Peyer's patch (tissue), 4 donors: ENCODE measurements around the gene KIF7. TPM values are rescaled to one million over a fixed set of nuclear protein-coding genes. Genes with fewer than 3 reads are reported as not detected.

Experiments
- DNase-seq, 3 donors: peaks; one replicate each; pipeline ENCODE4 v3.0.0-alpha.2; 2017 to 2019
- H3K27ac ChIP-seq, 4 donors: fragments of 200-600 bp; sonication (generic); one replicate each; pipeline ENCODE4 v1.5.1; 2016 to 2019
- H3K27me3 ChIP-seq, 2 donors: fragments of 200-600 bp; sonication (generic); one replicate each; pipeline ENCODE4 v1.5.1; 2019
- H3K36me3 ChIP-seq, 3 donors: fragments of 200-600 bp; sonication (generic); one replicate each; pipeline ENCODE4 v1.5.1; 2016 to 2019
- H3K4me1 ChIP-seq, 4 donors: fragments of 200-600 bp; sonication (generic); one replicate each; pipeline ENCODE4 v1.5.1; 2016 to 2019
- H3K4me3 ChIP-seq, 4 donors: fragments of 200-600 bp; sonication (generic); 1 replicate in 3 of 4; 2 replicates in 1 of 4; pipeline ENCODE4 v1.5.1; 2016 to 2019; ENCODE audit warnings: mild to moderate bottlenecking in 1 of 4
- H3K9me3 ChIP-seq, 4 donors: fragments of 200-600 bp; sonication (generic); one replicate each; pipeline ENCODE4 v1.5.1; 2016 to 2019; ENCODE audit warnings: mild to moderate bottlenecking in 1 of 4
- CTCF ChIP-seq, 6 experiments: fragments of 450-650 bp in 4 of 6; fragments of 200-600 bp in 2 of 6; sonication (generic) in 1 of 6; IDR thresholded peaks; one replicate each; pipeline ENCODE4 v1.5.1; 2017 to 2019; ENCODE audit warnings: antibody characterized with exemption in 6 of 6, mild to moderate bottlenecking in 3 of 6, moderate library complexity in 1 of 6
- POLR2A ChIP-seq, 2 donors: fragments of 450-650 bp; IDR thresholded peaks; one replicate each; pipeline ENCODE4 v1.5.1; 2017; ENCODE audit warnings: antibody characterized with exemption in 2 of 2, mild to moderate bottlenecking in 2 of 2, moderate library complexity in 2 of 2
- total RNA-seq, 4 donors: library from RNA; depleted of rRNA; stranded (reverse); fragments of >200 nt; gene quantifications; one replicate each; pipeline ENCODE4 v1.1.0, GENCODE V29; 2016

KIF7 gene
- total RNA-seq, 4 donors from 2014 or later = 1.1 to 13.2 (median 2.3) TPM

- Histone ChIP-seq H3K36me3 (peaks cover 0 to 6% (median 0%) of the 10 kb centered on the region in 3 donors), H3K27ac (peak overlapping the region in 3 of 4 donors; percentile 32 to 92 (median 49)), H3K4me3 (no peak overlapping the region), H3K27me3 (no peaks in the 10 kb centered on the region), H3K9me3 (no peaks in the 10 kb centered on the region), H3K4me1 (peaks cover 0 to 8% (median 0%) of the 10 kb centered on the region in 4 donors)
- peak in 2 of 3 donors; percentile 65 to 87 for DNase-seq
- TF ChIP-seq POLR2A (IDR thresholded peaks at IDR 0.05) (no peak), CTCF (IDR thresholded peaks at IDR 0.05) (no peak)
These were observed 25.1 kb upstream of the KIF7 start for GRCh38 chr15:89680282-89680873.

- Histone ChIP-seq H3K4me3 (no peak within 1 kb of the TSS), H3K4me1 (peaks cover 0 to 8% (median 0%) of the 10 kb centered on the region in 4 donors), H3K36me3 (peaks cover 0 to 6% (median 0%) of the 10 kb centered on the region in 3 donors), H3K27ac (peak within 1 kb of the TSS in 3 of 4 donors; percentile 32 to 92 (median 49)), H3K9me3 (no peaks in the 10 kb centered on the region), H3K27me3 (no peaks in the 10 kb centered on the region)
- DNase-seq = no peak
- TF ChIP-seq CTCF (IDR thresholded peaks at IDR 0.05) (no peak), POLR2A (IDR thresholded peaks at IDR 0.05) (no peak)
These were observed 23.9 kb upstream of the KIF7 start, which contains the start of gene PLIN1 for GRCh38 chr15:89679212-89679611. PLIN1 (minus strand) TSS chr15:89679367; CDS start chr15:89677489, 1,878 bp downstream.

GRCh38 chr15:89677381-89677780 lies 22.1 kb upstream of the KIF7 start:
- TF ChIP-seq CTCF (IDR thresholded peaks at IDR 0.05) = no peak
- no peak for TF ChIP-seq POLR2A (IDR thresholded peaks at IDR 0.05)
- DNase-seq = no peak

GRCh38 chr15:89675606-89676005 lies 20.3 kb upstream of the KIF7 start:
- no peaks in the 10 kb centered on the region for H3K9me3 ChIP-seq
- DNase-seq = no peak
- no peak overlapping the region for H3K27ac ChIP-seq
- no peak overlapping the region for H3K4me3 ChIP-seq
- peaks cover 0 to 2% (median 0%) of the 10 kb centered on the region in 4 donors for H3K4me1 ChIP-seq
- H3K27me3 ChIP-seq = no peaks in the 10 kb centered on the region
- TF ChIP-seq CTCF (IDR thresholded peaks at IDR 0.05) (no peak), POLR2A (IDR thresholded peaks at IDR 0.05) (no peak)
- H3K36me3 ChIP-seq = no peaks in the 10 kb centered on the region

More at GRCh38 chr15:89677381-89677780, 22.1 kb upstream of the KIF7 start:
- Histone ChIP-seq H3K27ac (no peak overlapping the region), H3K27me3 (no peaks in the 10 kb centered on the region), H3K36me3 (peaks cover 0 to under 1% (median 0%) of the 10 kb centered on the region in 3 donors), H3K4me1 (peaks cover 0 to 8% (median 0%) of the 10 kb centered on the region in 4 donors), H3K9me3 (no peaks in the 10 kb centered on the region), H3K4me3 (no peak overlapping the region)

GRCh38 chr15:89674526-89674925 lies 19.3 kb upstream of the KIF7 start:
- H3K36me3 ChIP-seq = no peaks in the 10 kb centered on the region
- no peak overlapping the region for H3K4me3 ChIP-seq
- H3K27me3 ChIP-seq = no peaks in the 10 kb centered on the region
- H3K27ac ChIP-seq = no peak overlapping the region
- H3K4me1 ChIP-seq = peaks cover 0 to 5% (median 0%) of the 10 kb centered on the region in 4 donors
- no peaks in the 10 kb centered on the region for H3K9me3 ChIP-seq
- no peak for DNase-seq
- TF ChIP-seq POLR2A (IDR thresholded peaks at IDR 0.05) (no peak), CTCF (IDR thresholded peaks at IDR 0.05) (no peak)
